Right atrium auricular region (tissue), 2 donors: ENCODE measurements around the gene RCSD1. TPM values are rescaled to one million over a fixed set of nuclear protein-coding genes. Genes with fewer than 3 reads are reported as not detected.
A peak's percentile ranks its signal among the peaks of the same experiment; 100 is the strongest.

ENCODE experiments used
- DNase-seq: peaks from one replicate; pipeline ENCODE4 v3.0.0-alpha.2; 2019; ENCODE audit warnings: low spot score
- H3K27ac ChIP-seq, 2 donors: fragments of 200-600 bp; sonication (generic); 1 replicate in 1 of 2; 2 replicates in 1 of 2; pipeline ENCODE4 v1.5.1; 2016 to 2019
- H3K27me3 ChIP-seq, 2 donors: fragments of 200-600 bp; sonication (generic); one replicate each; pipeline versions ENCODE4 v1.5.1 to v1.6.0; 2017 to 2019
- H3K36me3 ChIP-seq: fragments of 200-600 bp; sonication (generic); one replicate; pipeline ENCODE4 v1.5.1; 2016
- H3K4me1 ChIP-seq, 2 donors: fragments of 200-600 bp; sonication (generic); one replicate each; pipeline versions ENCODE4 v1.5.1 to v1.6.0; 2017 to 2019
- H3K4me3 ChIP-seq, 2 donors: fragments of 200-600 bp; sonication (generic); 1 replicate in 1 of 2; 2 replicates in 1 of 2; pipeline ENCODE4 v1.5.1; 2017 to 2019; ENCODE audit warnings: mild to moderate bottlenecking in 1 of 2, moderate library complexity in 1 of 2
- H3K9me3 ChIP-seq, 2 donors: fragments of 200-600 bp; sonication (generic); one replicate each; pipeline ENCODE4 v1.5.1; 2019
- CTCF ChIP-seq, 2 donors: fragments of 200-600 bp; sonication (generic); IDR thresholded peaks; one replicate each; pipeline ENCODE4 v1.5.1; 2019; ENCODE audit warnings: antibody characterized with exemption in 2 of 2
- total RNA-seq, 2 donors: library from RNA; depleted of rRNA; stranded (reverse); fragments of >200 nt; gene quantifications; one replicate each; pipeline ENCODE4 v1.1.0, GENCODE V29; 2016

RCSD1 gene
- total RNA-seq, 2 donors from 2014 or later: 26.5 to 39.3 TPM

- Histone ChIP-seq H3K4me1 (peaks cover 0 to 19% of the 10 kb centered on the region in 2 donors), H3K27ac (no peak overlapping the region), H3K9me3 (no peaks in the 10 kb centered on the region), H3K27me3 (no peaks in the 10 kb centered on the region), H3K36me3 (no peaks in the 10 kb centered on the region), H3K4me3 (no peak overlapping the region)
- TF ChIP-seq CTCF (IDR thresholded peaks at IDR 0.05): no peak
- no peak for DNase-seq
Measured at GRCh38 chr1:167614851-167615250, 15.2 kb upstream of the RCSD1 start.

GRCh38 chr1:167616521-167616920 is 13.5 kb upstream of the RCSD1 start:
- TF ChIP-seq CTCF (IDR thresholded peaks at IDR 0.05): no peak
- Histone ChIP-seq H3K4me1 (peaks cover 0 to 19% of the 10 kb centered on the region in 2 donors), H3K27me3 (no peaks in the 10 kb centered on the region), H3K36me3 (no peaks in the 10 kb centered on the region), H3K9me3 (no peaks in the 10 kb centered on the region), H3K4me3 (no peak overlapping the region), H3K27ac (peak overlapping the region; percentile 35 to 51)
- DNase-seq: no peak

- no peak for DNase-seq
- Histone ChIP-seq H3K4me3 (no peak overlapping the region), H3K27me3 (no peaks in the 10 kb centered on the region), H3K36me3 (no peaks in the 10 kb centered on the region), H3K4me1 (peaks cover 0 to 19% of the 10 kb centered on the region in 2 donors), H3K9me3 (no peaks in the 10 kb centered on the region), H3K27ac (peak overlapping the region; percentile 35 to 51)
- no peak for TF ChIP-seq CTCF (IDR thresholded peaks at IDR 0.05)
Measured at GRCh38 chr1:167617153-167618147, 12.6 kb upstream of the RCSD1 start.

GRCh38 chr1:167618366-167618765 is 11.7 kb upstream of the RCSD1 start:
- no peak for DNase-seq
- H3K9me3 ChIP-seq: no peaks in the 10 kb centered on the region
- H3K36me3 ChIP-seq: no peaks in the 10 kb centered on the region
- H3K27ac ChIP-seq: peak overlapping the region; percentile 35 to 51
- H3K4me1 ChIP-seq: peaks cover 0 to 19% of the 10 kb centered on the region in 2 donors
- TF ChIP-seq CTCF (IDR thresholded peaks at IDR 0.05): no peak
- H3K4me3 ChIP-seq: no peak overlapping the region
- no peaks in the 10 kb centered on the region for H3K27me3 ChIP-seq

- no peak overlapping the region for H3K4me3 ChIP-seq
- H3K27ac ChIP-seq: no peak overlapping the region
- H3K27me3 ChIP-seq: no peaks in the 10 kb centered on the region
- H3K9me3 ChIP-seq: no peaks in the 10 kb centered on the region
- no peaks in the 10 kb centered on the region for H3K36me3 ChIP-seq
- H3K4me1 ChIP-seq: peaks cover 0 to 19% of the 10 kb centered on the region in 2 donors
- DNase-seq: no peak
- TF ChIP-seq CTCF (IDR thresholded peaks at IDR 0.05): no peak
Measured at GRCh38 chr1:167618789-167619188, 11.2 kb upstream of the RCSD1 start.
